DMS153 treated with DMSO at 0.1 percent for 48 hours (cell line): ENCODE results near the gene GABRB3.
"Not testable (repeated sequence)": the region's sequence is repeated elsewhere in the genome, so short reads cannot be mapped to it uniquely, and the experiment has no call there.

Source experiments
- DNase-seq: peaks from one replicate; lab custom pipeline; 2025; ENCODE audit not compliant: unreplicated experiment; lab: John Stamatoyannopoulos, UW

The GABRB3 gene

GRCh38 chr15:26736502-26737248 is 36.2 kb downstream of the GABRB3 start:
- DNase-seq: no peak

- no peak for DNase-seq
These were observed 40.9 kb downstream of the GABRB3 start for GRCh38 chr15:26731965-26732364.

- DNase-seq: no peak
These were observed 43.3 kb downstream of the GABRB3 start for GRCh38 chr15:26729581-26729980.

GRCh38 chr15:26729030-26729429 is 43.8 kb downstream of the GABRB3 start:
- no peak for DNase-seq

- no peak for DNase-seq
These were observed 48.3 kb downstream of the GABRB3 start for GRCh38 chr15:26724381-26725150.

GRCh38 chr15:26722621-26723160 is 50.2 kb downstream of the GABRB3 start:
- no peak for DNase-seq

GRCh38 chr15:26721232-26721967 is 51.5 kb downstream of the GABRB3 start:
- DNase-seq: no peak

GRCh38 chr15:26720546-26720945 is 52.3 kb downstream of the GABRB3 start:
- no peak for DNase-seq

- not testable (repeated sequence) for DNase-seq
These were observed 53.0 kb downstream of the GABRB3 start for GRCh38 chr15:26719866-26720265.

- DNase-seq: no peak
These were observed 56.8 kb downstream of the GABRB3 start for GRCh38 chr15:26716069-26716468.

GRCh38 chr15:26713498-26713897 is 59.4 kb downstream of the GABRB3 start:
- no peak for DNase-seq

- DNase-seq: no peak
These were observed 60.5 kb downstream of the GABRB3 start for GRCh38 chr15:26712335-26712734.

- DNase-seq: no peak
These were observed 61.4 kb downstream of the GABRB3 start for GRCh38 chr15:26711445-26711844.

- no peak for DNase-seq
These were observed 70.5 kb downstream of the GABRB3 start for GRCh38 chr15:26702381-26702780.

GRCh38 chr15:26698555-26698954 is 74.3 kb downstream of the GABRB3 start:
- no peak for DNase-seq

- DNase-seq: no peak
These were observed 75.0 kb downstream of the GABRB3 start for GRCh38 chr15:26697913-26698312.

- no peak for DNase-seq
These were observed 81.6 kb downstream of the GABRB3 start for GRCh38 chr15:26691249-26691648.

GRCh38 chr15:26690778-26691177 is 82.1 kb downstream of the GABRB3 start:
- DNase-seq: no peak

- DNase-seq: no peak
These were observed 83.4 kb downstream of the GABRB3 start for GRCh38 chr15:26689462-26689861.

- no peak for DNase-seq
These were observed 86.2 kb downstream of the GABRB3 start for GRCh38 chr15:26686547-26687187.

GRCh38 chr15:26682598-26683164 is 90.2 kb downstream of the GABRB3 start:
- DNase-seq: no peak
